Measurements from ENCODE around the gene APOO. TPM values are rescaled to one million over a fixed set of nuclear protein-coding genes. Genes with fewer than 3 reads are reported as not detected.
A peak's percentile ranks its signal among the peaks of the same experiment; 100 is the strongest.

APOO gene
- total RNA-seq, 6 experiments from 2014 or later = 20.8 to 28.1 (median 23.3) TPM

DNA sequence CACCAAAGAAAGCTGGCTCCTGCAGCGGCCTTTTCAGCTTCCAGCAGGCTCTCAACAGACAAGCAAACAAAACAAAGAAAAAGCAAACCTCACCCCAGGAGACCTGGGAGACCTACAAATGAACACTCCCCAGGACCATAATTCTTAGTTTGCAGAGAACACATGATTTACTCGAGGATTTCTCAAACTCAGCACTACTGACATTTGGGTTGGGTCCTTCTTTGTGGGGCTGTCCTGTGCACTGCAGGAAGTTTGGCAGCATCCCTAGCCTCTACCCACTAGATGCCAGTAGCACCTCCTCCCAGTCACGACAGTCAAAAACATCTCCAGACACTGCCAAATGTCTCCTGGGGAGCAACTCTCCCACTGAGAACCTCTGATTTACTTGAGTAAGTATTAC lies 21.9 kb downstream of the APOO start:
- no peaks in the 10 kb centered on the region for H3K36me3 Mint-ChIP-seq (ENCODE audit: low read depth)
- H3K27ac Mint-ChIP-seq = no peak overlapping the region
- peaks cover 42% of the 10 kb centered on the region for H3K4me1 Mint-ChIP-seq (ENCODE audit: low read depth)
- no peaks in the 10 kb centered on the region for H3K27me3 Mint-ChIP-seq (ENCODE audit: insufficient read depth)
- DNase-seq = no peak
- H3K4me3 Mint-ChIP-seq = no peak overlapping the region
- TF ChIP-seq, protein P1, sequence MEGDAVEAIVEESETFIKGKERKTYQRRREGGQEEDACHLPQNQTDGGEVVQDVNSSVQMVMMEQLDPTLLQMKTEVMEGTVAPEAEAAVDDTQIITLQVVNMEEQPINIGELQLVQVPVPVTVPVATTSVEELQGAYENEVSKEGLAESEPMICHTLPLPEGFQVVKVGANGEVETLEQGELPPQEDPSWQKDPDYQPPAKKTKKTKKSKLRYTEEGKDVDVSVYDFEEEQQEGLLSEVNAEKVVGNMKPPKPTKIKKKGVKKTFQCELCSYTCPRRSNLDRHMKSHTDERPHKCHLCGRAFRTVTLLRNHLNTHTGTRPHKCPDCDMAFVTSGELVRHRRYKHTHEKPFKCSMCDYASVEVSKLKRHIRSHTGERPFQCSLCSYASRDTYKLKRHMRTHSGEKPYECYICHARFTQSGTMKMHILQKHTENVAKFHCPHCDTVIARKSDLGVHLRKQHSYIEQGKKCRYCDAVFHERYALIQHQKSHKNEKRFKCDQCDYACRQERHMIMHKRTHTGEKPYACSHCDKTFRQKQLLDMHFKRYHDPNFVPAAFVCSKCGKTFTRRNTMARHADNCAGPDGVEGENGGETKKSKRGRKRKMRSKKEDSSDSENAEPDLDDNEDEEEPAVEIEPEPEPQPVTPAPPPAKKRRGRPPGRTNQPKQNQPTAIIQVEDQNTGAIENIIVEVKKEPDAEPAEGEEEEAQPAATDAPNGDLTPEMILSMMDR (IDR thresholded peaks at IDR 0.05) = no peak
- no peaks in the 10 kb centered on the region for H3K9me3 Mint-ChIP-seq

DNA sequence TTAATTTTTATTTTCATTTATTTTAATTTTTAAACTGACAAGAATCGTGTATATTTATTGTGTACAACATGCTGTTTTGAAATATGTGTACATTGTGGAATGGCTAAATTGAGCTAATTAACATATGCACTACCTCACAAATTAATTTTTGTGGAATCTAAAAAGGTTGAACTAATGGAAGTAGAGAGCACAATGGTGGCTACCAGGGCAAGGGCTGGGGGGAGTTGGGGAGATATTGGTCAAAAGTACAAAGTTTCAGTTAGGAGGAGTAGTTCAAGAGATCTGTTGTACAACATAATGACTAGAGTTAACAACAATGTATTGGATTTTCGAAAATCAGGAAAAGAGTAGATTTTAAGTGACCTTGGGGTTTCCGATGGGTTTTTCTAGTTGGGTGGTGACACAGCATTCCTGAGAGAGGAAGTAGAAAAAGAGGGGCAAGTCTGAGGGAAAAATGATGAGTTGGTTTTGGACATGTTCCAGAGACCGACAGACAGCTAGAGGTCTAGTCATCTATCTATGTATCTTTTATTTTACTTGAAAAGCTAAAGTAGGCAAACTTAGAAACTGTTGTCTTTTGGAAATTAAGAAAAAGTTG lies 23.2 kb downstream of the APOO start:
- Mint-ChIP-seq H3K27ac (peak overlapping the region; percentile 94), H3K9me3 (no peaks in the 10 kb centered on the region), H3K36me3 (ENCODE audit: low read depth) (no peaks in the 10 kb centered on the region), H3K4me1 (ENCODE audit: low read depth) (peaks cover 32% of the 10 kb centered on the region), H3K4me3 (peak overlapping the region; percentile 84), H3K27me3 (ENCODE audit: insufficient read depth) (no peaks in the 10 kb centered on the region)
- DNase-seq = peak; percentile 32
- TF ChIP-seq, protein P1 (IDR thresholded peaks at IDR 0.05) = no peak

DNA sequence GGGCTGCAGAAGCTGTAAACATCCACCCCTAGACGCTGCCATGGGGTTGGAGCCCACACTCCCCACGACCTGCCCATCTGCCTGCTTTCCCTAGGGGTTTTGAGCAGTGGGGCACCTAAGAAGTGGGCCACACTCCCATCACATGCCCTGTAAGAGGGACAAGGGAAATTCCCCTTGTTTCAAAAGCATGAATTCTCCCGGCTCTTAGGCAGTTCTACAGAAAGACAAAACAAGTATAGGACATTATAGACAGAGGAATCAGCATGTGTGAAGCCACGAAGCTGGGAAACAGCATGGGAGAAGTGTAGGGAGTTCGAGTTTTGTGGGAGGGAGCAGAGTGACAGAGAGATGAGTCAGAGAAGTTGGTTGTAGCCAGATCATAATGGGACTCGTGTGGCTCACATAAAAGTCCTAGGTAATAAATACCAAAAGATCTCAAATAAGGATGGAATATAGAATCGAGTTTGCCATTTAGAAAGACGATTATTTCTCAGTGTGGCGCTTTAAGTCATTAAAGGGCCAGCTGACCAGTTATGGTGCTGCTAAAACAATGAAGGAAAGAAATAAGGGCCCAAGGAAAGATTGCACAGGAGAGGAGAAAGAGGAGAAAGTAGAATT lies 23.9 kb downstream of the APOO start:
- Mint-ChIP-seq H3K4me1 (ENCODE audit: low read depth) (peaks cover 26% of the 10 kb centered on the region), H3K27ac (peak overlapping the region; percentile 94), H3K9me3 (no peaks in the 10 kb centered on the region), H3K4me3 (peak overlapping the region; percentile 84), H3K27me3 (ENCODE audit: insufficient read depth) (no peaks in the 10 kb centered on the region), H3K36me3 (ENCODE audit: low read depth) (no peaks in the 10 kb centered on the region)
- TF ChIP-seq, protein P1 (IDR thresholded peaks at IDR 0.05) = no peak
- peak; percentile 78 for DNase-seq

DNA sequence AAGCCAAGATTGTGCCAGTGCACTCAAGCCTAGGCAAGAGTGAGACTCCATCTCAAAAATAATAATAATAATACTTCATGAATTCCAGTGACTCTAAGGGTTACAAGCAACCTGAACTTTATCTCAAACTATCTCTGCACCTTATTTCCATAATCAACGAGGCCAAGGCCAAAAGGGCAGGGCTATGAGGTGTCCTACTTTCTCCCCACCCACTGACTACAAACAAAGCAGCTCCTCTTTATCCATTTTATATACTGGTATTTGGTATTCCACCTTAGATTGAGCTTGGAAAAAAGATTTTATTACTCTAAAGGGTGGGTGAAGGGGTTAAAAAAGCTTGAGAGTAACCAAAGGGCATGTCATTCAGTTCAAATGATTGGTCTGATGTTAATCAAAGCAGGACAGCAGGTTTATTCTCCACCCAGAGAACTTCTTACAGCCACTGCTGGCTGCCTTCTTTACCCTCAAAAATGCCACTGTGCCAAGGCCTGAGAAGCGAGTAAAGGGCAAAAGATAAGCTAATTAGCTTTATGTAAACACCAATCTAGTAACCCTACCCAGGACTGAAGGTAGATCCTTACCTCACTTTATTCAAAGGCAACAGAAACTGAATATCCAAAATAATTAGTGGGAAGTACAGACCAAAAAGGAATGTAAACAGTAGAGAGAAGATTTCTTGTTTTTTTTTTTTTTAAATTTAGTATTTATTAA lies 28.2 kb downstream of the APOO start:
- DNase-seq = no peak
- TF ChIP-seq, protein P1 (IDR thresholded peaks at IDR 0.05) = no peak
- Mint-ChIP-seq H3K9me3 (no peaks in the 10 kb centered on the region), H3K4me1 (ENCODE audit: low read depth) (peaks cover 19% of the 10 kb centered on the region), H3K36me3 (ENCODE audit: low read depth) (no peaks in the 10 kb centered on the region), H3K4me3 (no peak overlapping the region), H3K27ac (no peak overlapping the region), H3K27me3 (ENCODE audit: insufficient read depth) (no peaks in the 10 kb centered on the region)

DNA sequence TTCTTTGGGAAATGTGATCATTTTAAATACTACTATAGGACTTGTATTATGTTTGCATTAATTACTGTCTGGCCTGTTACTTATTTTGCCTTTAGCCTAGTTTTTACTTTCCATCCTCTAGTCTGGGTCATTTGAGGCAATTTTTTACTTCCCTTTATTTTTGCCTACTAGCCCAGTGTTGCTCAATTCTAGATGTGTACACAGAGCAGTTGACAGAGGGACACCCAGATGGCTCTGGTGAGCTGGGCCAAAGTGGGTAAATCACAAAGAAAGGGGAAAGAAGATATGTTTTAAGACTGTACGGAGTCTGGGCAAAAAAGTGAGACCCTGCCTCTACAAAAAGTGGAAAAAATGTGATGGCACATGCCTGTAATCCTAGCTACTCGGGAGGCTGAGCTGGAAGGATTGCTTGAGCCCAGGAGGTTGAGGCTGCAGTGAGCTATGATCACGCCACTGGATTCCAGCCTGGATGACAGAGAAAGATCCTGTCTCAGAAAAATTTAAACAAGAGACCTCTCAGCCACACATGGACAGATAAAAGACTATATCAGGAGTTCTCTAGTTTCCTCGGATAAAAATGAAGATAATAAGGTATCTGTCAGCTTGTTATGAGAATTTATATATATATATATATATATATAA lies 35.7 kb downstream of the APOO start:
- Mint-ChIP-seq H3K27me3 (ENCODE audit: insufficient read depth) (no peaks in the 10 kb centered on the region), H3K9me3 (no peaks in the 10 kb centered on the region), H3K4me1 (ENCODE audit: low read depth) (peaks cover 8% of the 10 kb centered on the region), H3K4me3 (no peak overlapping the region), H3K27ac (no peak overlapping the region), H3K36me3 (ENCODE audit: low read depth) (0 out of 2 replicates have a peak, but pooled peaks cover 5% of the 10 kb centered on the region)
- no peak for DNase-seq
- TF ChIP-seq, protein P1 (IDR thresholded peaks at IDR 0.05) = no peak

Measured in HFFc6 (cell line).